SJSA1 (cell line): ENCODE results near the gene TOP2A. TPM values are rescaled to one million over a fixed set of nuclear protein-coding genes. Genes with fewer than 3 reads are reported as not detected.
A peak's percentile ranks its signal among the peaks of the same experiment; 100 is the strongest.

Source experiments
- DNase-seq, 2 experiments: peaks; one replicate each; pipeline ENCODE4 v3.0.0-alpha.2; 2015 to 2020; ENCODE audit warnings: low spot score in 2 of 2, low read depth in 1 of 2
- H3K27ac ChIP-seq: fragments of 250-450 bp; sonication (Bioruptor Pico); 2 replicates; pipeline ENCODE4 v1.5.1; 2020; ENCODE audit warnings: mild to moderate bottlenecking, moderate library complexity
- H3K27me3 ChIP-seq: fragments of 250-450 bp; sonication (Bioruptor Pico); replicated peaks from 2 replicates; pipeline ENCODE4 v1.5.1; 2020; ENCODE audit warnings: mild to moderate bottlenecking, moderate library complexity
- H3K36me3 ChIP-seq: fragments of 250-450 bp; sonication (Bioruptor Pico); 2 replicates; pipeline ENCODE4 v1.5.1; 2020; ENCODE audit warnings: mild to moderate bottlenecking
- H3K4me1 ChIP-seq: fragments of 250-450 bp; sonication (Bioruptor Pico); replicated peaks from 2 replicates; pipeline ENCODE4 v1.6.1; 2021; ENCODE audit warnings: mild to moderate bottlenecking
- H3K4me3 ChIP-seq: fragments of 250-450 bp; sonication (Bioruptor Pico); 2 replicates; pipeline ENCODE4 v1.5.1; 2020; ENCODE audit warnings: mild to moderate bottlenecking
- H3K9me3 ChIP-seq: fragments of 250-450 bp; sonication (Bioruptor Pico); replicated peaks from 2 replicates; pipeline ENCODE4 v1.5.1; 2020; ENCODE audit warnings: mild to moderate bottlenecking
- total RNA-seq: library from RNA; depleted of rRNA; stranded (reverse); fragments of >200 nt; shearing (Covaris generic); gene quantifications from 2 replicates; pipeline ENCODE4 v1.2.3, GENCODE V29; 2014

Gene TOP2A
- total RNA-seq, 1 experiment from 2014 or later: 389 TPM

GRCh38 chr17:40458851-40459482 lies 41.3 kb upstream of the TOP2A start:
- H3K4me3 ChIP-seq: no peak overlapping the region
- H3K4me1 ChIP-seq: peaks cover 35% of the 10 kb centered on the region
- H3K27me3 ChIP-seq: no peaks in the 10 kb centered on the region
- H3K27ac ChIP-seq: peak overlapping the region; percentile 28; the same call in 1 of the 2 replicates
- no peaks in the 10 kb centered on the region for H3K9me3 ChIP-seq
- peaks cover 22% of the 10 kb centered on the region for H3K36me3 ChIP-seq
- no peak for DNase-seq

GRCh38 chr17:40457964-40458791 lies 40.5 kb upstream of the TOP2A start:
- Histone ChIP-seq H3K27me3 (no peaks in the 10 kb centered on the region), H3K4me3 (no peak overlapping the region), H3K27ac (peak overlapping the region; percentile 62), H3K9me3 (no peaks in the 10 kb centered on the region), H3K36me3 (peaks cover 30% of the 10 kb centered on the region), H3K4me1 (peaks cover 37% of the 10 kb centered on the region)
- peak; percentile 94 for DNase-seq

GRCh38 chr17:40457369-40457768 lies 39.7 kb upstream of the TOP2A start:
- Histone ChIP-seq H3K27ac (peak overlapping the region; percentile 62), H3K27me3 (no peaks in the 10 kb centered on the region), H3K9me3 (no peaks in the 10 kb centered on the region), H3K36me3 (peaks cover 34% of the 10 kb centered on the region), H3K4me3 (no peak overlapping the region), H3K4me1 (peaks cover 45% of the 10 kb centered on the region)
- no peak for DNase-seq

GRCh38 chr17:40456396-40456951 lies 38.8 kb upstream of the TOP2A start:
- Histone ChIP-seq H3K36me3 (peaks cover 34% of the 10 kb centered on the region), H3K4me1 (peaks cover 54% of the 10 kb centered on the region), H3K9me3 (no peaks in the 10 kb centered on the region), H3K27ac (no peak overlapping the region), H3K4me3 (no peak overlapping the region), H3K27me3 (no peaks in the 10 kb centered on the region)
- no peak for DNase-seq

- peaks cover 34% of the 10 kb centered on the region for H3K36me3 ChIP-seq
- H3K27ac ChIP-seq: no peak overlapping the region
- H3K27me3 ChIP-seq: no peaks in the 10 kb centered on the region
- H3K9me3 ChIP-seq: no peaks in the 10 kb centered on the region
- DNase-seq: no peak
- H3K4me3 ChIP-seq: no peak overlapping the region
- H3K4me1 ChIP-seq: peaks cover 56% of the 10 kb centered on the region
These were observed 36.9 kb upstream of the TOP2A start for GRCh38 chr17:40454613-40454995.

- no peaks in the 10 kb centered on the region for H3K9me3 ChIP-seq
- H3K27ac ChIP-seq: no peak overlapping the region
- peaks cover 34% of the 10 kb centered on the region for H3K36me3 ChIP-seq
- no peak overlapping the region for H3K4me3 ChIP-seq
- DNase-seq: no peak
- peaks cover 51% of the 10 kb centered on the region for H3K4me1 ChIP-seq
- H3K27me3 ChIP-seq: no peaks in the 10 kb centered on the region
These were observed 36.4 kb upstream of the TOP2A start for GRCh38 chr17:40453881-40454612.

GRCh38 chr17:40452921-40453378 lies 35.3 kb upstream of the TOP2A start:
- Histone ChIP-seq H3K9me3 (no peaks in the 10 kb centered on the region), H3K27ac (0 out of 2 replicates have a peak overlapping the region, but pooled peaks have one; percentile 13), H3K27me3 (no peaks in the 10 kb centered on the region), H3K36me3 (peaks cover 34% of the 10 kb centered on the region), H3K4me1 (peaks cover 40% of the 10 kb centered on the region), H3K4me3 (no peak overlapping the region)
- DNase-seq: no peak

- no peaks in the 10 kb centered on the region for H3K27me3 ChIP-seq
- peak overlapping the region; percentile 32 for H3K27ac ChIP-seq
- peaks cover 33% of the 10 kb centered on the region for H3K4me1 ChIP-seq
- no peak overlapping the region for H3K4me3 ChIP-seq
- H3K9me3 ChIP-seq: no peaks in the 10 kb centered on the region
- peaks cover 33% of the 10 kb centered on the region for H3K36me3 ChIP-seq
- DNase-seq: peak; percentile 81 to 85
These were observed 34.6 kb upstream of the TOP2A start for GRCh38 chr17:40452216-40452787.

- DNase-seq: peak in 1 of 2 experiments; percentile 32
- Histone ChIP-seq H3K27me3 (no peaks in the 10 kb centered on the region), H3K9me3 (no peaks in the 10 kb centered on the region), H3K4me3 (no peak overlapping the region), H3K27ac (peak overlapping the region; percentile 32; the same call in 1 of the 2 replicates), H3K36me3 (peaks cover 25% of the 10 kb centered on the region), H3K4me1 (peaks cover 27% of the 10 kb centered on the region)
These were observed 33.7 kb upstream of the TOP2A start for GRCh38 chr17:40451420-40451819.

GRCh38 chr17:40450175-40450574 lies 32.5 kb upstream of the TOP2A start:
- no peak for DNase-seq
- H3K27ac ChIP-seq: no peak overlapping the region

GRCh38 chr17:40448639-40449261 lies 31.1 kb upstream of the TOP2A start:
- Histone ChIP-seq H3K36me3 (peaks cover 9% of the 10 kb centered on the region), H3K27me3 (no peaks in the 10 kb centered on the region), H3K9me3 (no peaks in the 10 kb centered on the region), H3K4me1 (peaks cover 47% of the 10 kb centered on the region), H3K4me3 (no peak overlapping the region), H3K27ac (no peak overlapping the region)
- DNase-seq: no peak

More at GRCh38 chr17:40450175-40450574, 32.5 kb upstream of the TOP2A start:
- Histone ChIP-seq H3K4me1 (peaks cover 34% of the 10 kb centered on the region), H3K27me3 (no peaks in the 10 kb centered on the region), H3K9me3 (no peaks in the 10 kb centered on the region), H3K36me3 (peaks cover 20% of the 10 kb centered on the region), H3K4me3 (no peak overlapping the region)

GRCh38 chr17:40448213-40448638 lies 30.5 kb upstream of the TOP2A start:
- Histone ChIP-seq H3K4me3 (no peak overlapping the region), H3K4me1 (peaks cover 50% of the 10 kb centered on the region), H3K27ac (no peak overlapping the region), H3K9me3 (no peaks in the 10 kb centered on the region), H3K27me3 (no peaks in the 10 kb centered on the region), H3K36me3 (peaks cover 4% of the 10 kb centered on the region)
- no peak for DNase-seq

GRCh38 chr17:40447806-40448205 lies 30.1 kb upstream of the TOP2A start:
- no peaks in the 10 kb centered on the region; the same call in 1 of the 2 replicates for H3K36me3 ChIP-seq
- no peak overlapping the region for H3K27ac ChIP-seq
- H3K9me3 ChIP-seq: no peaks in the 10 kb centered on the region
- no peaks in the 10 kb centered on the region for H3K27me3 ChIP-seq
- no peak for DNase-seq
- H3K4me3 ChIP-seq: no peak overlapping the region
- H3K4me1 ChIP-seq: peaks cover 50% of the 10 kb centered on the region
